Renal cortical epithelial cell (primary cell): ENCODE results near the gene TGOLN2. TPM values are rescaled to one million over a fixed set of nuclear protein-coding genes. Genes with fewer than 3 reads are reported as not detected.
"Not testable (repeated sequence)": the region's sequence is repeated elsewhere in the genome, so short reads cannot be mapped to it uniquely, and the experiment has no call there.

ENCODE experiments used
- DNase-seq: peaks from one replicate; pipeline ENCODE4 v3.0.0-alpha.2; 2011; ENCODE audit warnings: low read depth
- total RNA-seq: library from RNA; depleted of rRNA; stranded (reverse); fragments of >200 nt; gene quantifications from 2 replicates; pipeline ENCODE4 v1.2.3, GENCODE V29; 2014

The TGOLN2 gene
- total RNA-seq: 79.7 and 208 TPM in 2 replicates

GRCh38 chr2:85327822-85328617 is at the start of gene TGOLN2:
Gene TGOLN2, minus strand, starts transcription at chr2:85327989. Its CDS starts 27 bp downstream, at chr2:85327962.
- DNase-seq: peak; percentile 69

- DNase-seq: no peak
Observed at GRCh38 chr2:85377083-85377482, 49.3 kb upstream of the TGOLN2 start.

- DNase-seq: no peak
Observed at GRCh38 chr2:85376291-85377065, 48.7 kb upstream of the TGOLN2 start.

GRCh38 chr2:85371045-85371444 is 43.3 kb upstream of the TGOLN2 start:
- no peak for DNase-seq

GRCh38 chr2:85369500-85369899 is 41.7 kb upstream of the TGOLN2 start:
- no peak for DNase-seq

- no peak for DNase-seq
Observed at GRCh38 chr2:85368921-85369320, 41.1 kb upstream of the TGOLN2 start.

- no peak for DNase-seq
Observed at GRCh38 chr2:85367180-85367579, 39.4 kb upstream of the TGOLN2 start.

- not testable (repeated sequence) for DNase-seq
Observed at GRCh38 chr2:85362653-85363387, 35.0 kb upstream of the TGOLN2 start.

- no peak for DNase-seq
Observed at GRCh38 chr2:85357736-85358135, 29.9 kb upstream of the TGOLN2 start.

GRCh38 chr2:85356186-85356585 is 28.4 kb upstream of the TGOLN2 start:
- DNase-seq: no peak

- no peak for DNase-seq
Observed at GRCh38 chr2:85355521-85355920, 27.7 kb upstream of the TGOLN2 start.

GRCh38 chr2:85355073-85355410 is 27.3 kb upstream of the TGOLN2 start:
- DNase-seq: no peak

GRCh38 chr2:85354286-85355072 is 26.7 kb upstream of the TGOLN2 start, which contains the start of the genes ELMOD3 and RETSAT:
Gene ELMOD3, plus strand, starts transcription at chr2:85354769. Its CDS starts 2,430 bp downstream, at chr2:85357199.
Gene RETSAT, minus strand, starts transcription at chr2:85354528. Its CDS starts 21 bp downstream, at chr2:85354507.
- DNase-seq: peak; percentile 98

GRCh38 chr2:85353876-85354285 is 26.1 kb upstream of the TGOLN2 start:
- DNase-seq: peak; percentile 8

- DNase-seq: no peak
Observed at GRCh38 chr2:85347599-85347998, 19.8 kb upstream of the TGOLN2 start.

- DNase-seq: no peak
Observed at GRCh38 chr2:85344356-85344954, 16.7 kb upstream of the TGOLN2 start.

GRCh38 chr2:85343207-85343895 is 15.6 kb upstream of the TGOLN2 start:
- DNase-seq: not testable (repeated sequence)

- DNase-seq: no peak
Observed at GRCh38 chr2:85342156-85342555, 14.4 kb upstream of the TGOLN2 start.

GRCh38 chr2:85341269-85342029 is 13.7 kb upstream of the TGOLN2 start:
- DNase-seq: no peak
